Bone marrow (tissue), 2 donors: ENCODE measurements around the gene HAUS7.

Experiments used
- DNase-seq, 2 donors: peaks; one replicate each; lab custom pipeline; 2025; lab: John Stamatoyannopoulos, UW

Gene HAUS7

GRCh38 chrX:153438532-153438931 lies 31.8 kb downstream of the HAUS7 start:
- no peak for DNase-seq

GRCh38 chrX:153435845-153436244 lies 34.5 kb downstream of the HAUS7 start:
- no peak for DNase-seq

GRCh38 chrX:153434801-153435200 lies 35.6 kb downstream of the HAUS7 start:
- DNase-seq = no peak

GRCh38 chrX:153433781-153434285 lies 36.5 kb downstream of the HAUS7 start:
- no peak for DNase-seq

GRCh38 chrX:153433161-153433680 lies 37.2 kb downstream of the HAUS7 start:
- DNase-seq = no peak

- no peak for DNase-seq
These were observed 39.6 kb downstream of the HAUS7 start for GRCh38 chrX:153430796-153431195.

GRCh38 chrX:153426204-153426603 lies 44.2 kb downstream of the HAUS7 start:
- no peak for DNase-seq

GRCh38 chrX:153423652-153424051 lies 46.7 kb downstream of the HAUS7 start:
- no peak for DNase-seq

- DNase-seq = no peak
These were observed 48.5 kb downstream of the HAUS7 start for GRCh38 chrX:153421856-153422255.

- no peak for DNase-seq
These were observed 49.4 kb downstream of the HAUS7 start for GRCh38 chrX:153420851-153421599.

- no peak for DNase-seq
These were observed 52.7 kb downstream of the HAUS7 start for GRCh38 chrX:153417637-153418036.

- no peak for DNase-seq
These were observed 53.5 kb downstream of the HAUS7 start for GRCh38 chrX:153416781-153417450.

GRCh38 chrX:153414856-153415510 lies 55.4 kb downstream of the HAUS7 start:
- DNase-seq = no peak

GRCh38 chrX:153413731-153414130 lies 56.6 kb downstream of the HAUS7 start:
- DNase-seq = no peak

- no peak for DNase-seq
These were observed 57.3 kb downstream of the HAUS7 start for GRCh38 chrX:153412746-153413720.

- no peak for DNase-seq
These were observed 58.3 kb downstream of the HAUS7 start for GRCh38 chrX:153411988-153412574.

GRCh38 chrX:153411255-153411987 lies 59.0 kb downstream of the HAUS7 start, which contains the start of gene ZFP92:
Gene ZFP92, plus strand, starts transcription at chrX:153411472. Its CDS starts 6,851 bp downstream, at chrX:153418323.
- no peak for DNase-seq

GRCh38 chrX:153410888-153411254 lies 59.5 kb downstream of the HAUS7 start:
- DNase-seq = no peak

- no peak for DNase-seq
These were observed 60.0 kb downstream of the HAUS7 start for GRCh38 chrX:153410373-153410772.

- no peak for DNase-seq
These were observed 60.8 kb downstream of the HAUS7 start for GRCh38 chrX:153409414-153410101.
